CMK (cell line): Measurements from ENCODE around the gene DSG1.
"Not testable (repeated sequence)": the region's sequence is repeated elsewhere in the genome, so short reads cannot be mapped to it uniquely, and the experiment has no call there.

Source experiments
- DNase-seq: peaks from one replicate; pipeline ENCODE4 v3.0.0-alpha.2; 2010; ENCODE audit warnings: low read depth

The DSG1 gene

DNA sequence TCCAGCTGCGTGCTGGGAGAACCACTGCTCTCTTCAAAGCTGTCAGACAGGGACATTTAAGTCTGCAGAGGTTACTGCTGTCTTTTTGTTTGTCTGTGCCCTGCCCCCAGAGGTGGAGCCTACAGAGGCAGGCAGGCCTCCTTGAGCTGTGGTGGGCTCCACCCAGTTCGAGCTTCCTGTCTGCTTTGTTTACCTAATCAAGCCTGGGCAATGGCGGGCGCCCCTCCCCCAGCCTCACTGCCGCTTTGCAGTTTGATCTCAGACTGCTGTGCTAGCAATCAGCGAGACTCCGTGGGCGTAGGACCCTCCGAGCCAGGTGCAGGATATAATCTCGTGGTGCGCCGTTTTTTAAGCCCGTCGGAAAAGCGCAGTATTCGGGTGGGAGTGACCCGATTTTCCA, 35.4 kb downstream of the DSG1 start:
- DNase-seq, result not testable (repeated sequence)

DNA sequence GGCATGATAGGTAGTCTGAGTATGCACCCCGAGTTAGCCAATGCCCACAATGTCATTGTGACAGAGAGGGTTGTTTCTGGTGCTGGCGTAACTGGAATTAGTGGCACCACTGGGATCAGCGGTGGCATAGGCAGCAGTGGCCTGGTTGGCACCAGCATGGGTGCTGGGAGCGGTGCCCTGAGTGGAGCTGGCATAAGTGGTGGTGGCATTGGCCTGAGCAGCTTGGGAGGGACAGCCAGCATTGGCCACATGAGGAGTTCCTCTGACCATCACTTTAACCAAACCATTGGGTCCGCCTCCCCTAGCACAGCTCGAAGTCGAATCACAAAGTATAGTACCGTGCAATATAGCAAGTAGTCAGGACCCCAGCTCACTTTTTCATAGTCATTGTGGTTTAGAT, 37.0 kb downstream of the DSG1 start:
- DNase-seq, result no peak

DNA sequence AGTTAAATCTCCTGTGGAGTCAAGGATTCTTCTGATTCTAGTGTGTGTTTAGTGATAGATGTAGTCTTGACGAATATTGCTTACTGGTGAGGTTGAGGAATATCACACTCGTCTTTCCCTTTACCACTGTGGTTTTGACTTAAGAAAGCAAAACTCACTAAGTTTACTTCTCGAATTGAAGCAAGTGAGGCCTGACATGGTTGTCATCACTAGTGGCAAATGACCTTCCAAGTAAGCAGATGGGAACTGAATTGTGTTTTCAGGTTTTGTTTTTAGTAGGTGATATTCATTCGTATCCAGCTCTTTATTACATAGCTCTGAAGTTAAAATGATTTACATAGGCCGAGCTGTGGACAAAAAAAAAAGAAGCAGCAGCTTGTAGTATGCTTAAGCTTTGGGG, 38.1 kb downstream of the DSG1 start:
- no peak for DNase-seq

DNA sequence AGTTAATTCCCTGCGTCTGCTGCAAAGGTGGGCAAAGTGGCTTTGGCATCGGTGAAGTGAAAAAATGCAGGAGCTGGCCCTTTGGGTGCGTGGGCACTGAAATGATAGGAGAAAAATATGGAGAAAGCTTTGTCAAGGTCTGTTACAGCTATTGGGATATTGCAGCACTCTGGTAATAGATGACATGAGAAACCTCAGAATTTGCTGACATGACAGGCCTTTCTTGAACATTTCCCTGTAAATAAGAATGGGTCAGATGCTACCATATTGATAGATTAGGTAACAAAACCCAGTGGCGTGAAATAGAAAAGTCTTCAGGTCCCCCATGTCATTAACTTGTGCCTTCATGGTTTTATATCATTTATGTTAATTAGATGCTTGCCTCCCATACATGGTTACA, 46.2 kb downstream of the DSG1 start:
- DNase-seq, result no peak

DNA sequence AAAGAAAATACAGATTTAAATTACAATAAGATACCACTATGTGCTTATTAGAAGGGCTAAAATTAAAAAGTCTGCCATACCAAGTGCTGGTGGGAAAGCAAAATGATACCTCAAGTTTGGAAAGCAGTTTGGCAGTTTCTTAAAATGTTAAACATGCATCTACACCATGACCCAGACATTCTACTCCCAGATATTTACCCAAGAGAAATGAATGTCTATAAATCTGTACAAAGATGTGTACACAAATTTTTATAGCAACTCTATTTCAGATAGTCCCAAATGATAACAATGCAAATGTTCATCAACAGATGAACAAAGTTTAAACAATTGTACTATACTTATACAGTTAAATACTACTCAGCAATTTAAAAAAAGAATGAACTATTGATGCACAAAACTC, 51.5 kb downstream of the DSG1 start:
- no peak for DNase-seq

DNA sequence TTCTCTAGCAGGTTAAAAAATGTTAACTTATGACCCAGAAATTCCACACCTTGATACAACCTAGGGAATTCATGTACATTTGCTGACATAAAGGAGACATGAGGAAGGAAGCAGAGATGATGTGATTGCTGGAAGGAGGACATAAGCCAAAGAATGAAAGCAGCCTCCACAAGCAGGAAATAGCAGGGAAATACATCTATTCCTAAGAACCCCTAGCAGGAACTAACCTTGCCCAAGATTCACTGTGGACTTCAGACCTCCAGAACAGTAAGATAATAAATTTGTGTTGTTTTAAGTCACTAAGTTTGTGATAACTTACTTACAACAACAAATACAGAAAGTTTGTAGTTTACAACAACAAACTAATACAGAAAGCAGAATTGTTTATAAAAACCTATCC, 54.0 kb downstream of the DSG1 start:
- no peak for DNase-seq

DNA sequence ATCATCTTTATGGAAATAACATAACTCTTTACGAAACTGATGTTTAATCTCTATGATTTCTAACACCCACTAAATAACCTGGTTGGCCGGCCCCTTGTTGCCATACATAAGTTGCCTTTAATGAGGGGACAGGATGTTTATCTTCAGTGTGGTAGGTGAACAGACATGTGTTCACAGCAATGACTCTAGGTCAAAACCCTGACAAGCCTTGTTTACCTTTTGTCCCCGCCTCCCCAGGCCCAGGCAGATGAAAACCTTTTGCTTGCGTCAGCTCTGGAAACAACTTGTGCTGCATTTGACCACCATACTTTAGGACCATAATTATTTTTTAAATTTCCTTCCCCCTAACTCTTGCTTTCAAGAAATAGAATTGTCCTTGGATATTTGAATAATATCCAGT, 55.7 kb downstream of the DSG1 start:
- DNase-seq, result no peak

DNA sequence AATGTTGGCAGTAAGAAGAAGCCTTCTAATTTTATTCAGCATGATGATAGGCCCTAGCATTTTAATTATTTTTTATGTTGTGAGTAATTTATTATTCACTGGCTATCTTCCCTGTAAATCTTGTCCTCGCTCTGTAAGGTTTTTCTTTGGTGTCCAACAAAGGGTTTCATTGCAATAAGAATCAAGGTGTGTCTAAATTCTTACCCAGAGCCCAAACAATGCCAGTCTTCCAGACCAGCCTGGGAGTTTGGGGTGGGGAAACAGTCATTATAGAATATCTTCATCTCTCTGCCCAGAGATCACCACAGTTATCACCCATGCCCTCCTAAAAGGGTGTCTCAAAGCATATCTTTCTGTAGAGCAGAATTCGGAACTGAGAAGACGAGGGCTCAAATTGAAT, 58.5 kb downstream of the DSG1 start, which contains the start of gene DSG4:
DSG4 (plus strand) TSS at position 301 of the 400 bp plus-strand sequence. CDS start 135 bp downstream, outside the sequence.
- no peak for DNase-seq

DNA sequence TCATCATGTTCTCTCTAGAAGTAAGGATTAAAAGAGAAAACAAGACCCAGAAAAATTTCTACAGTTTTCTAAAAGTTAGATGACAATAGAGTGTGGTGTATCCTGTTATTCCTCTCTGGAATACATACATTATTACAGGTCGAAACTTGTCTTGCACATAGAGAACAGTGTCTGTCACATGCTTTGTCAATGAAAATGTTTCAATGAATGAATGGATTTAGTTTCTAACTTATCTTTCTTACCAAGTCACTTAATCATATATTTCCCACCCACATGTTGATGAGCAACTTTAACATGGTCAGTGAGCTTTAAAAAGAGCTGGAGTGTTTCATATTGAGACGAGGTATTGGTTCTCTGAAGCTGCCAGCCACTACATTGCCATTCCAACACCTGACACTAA, 63.0 kb downstream of the DSG1 start:
- DNase-seq, result no peak

DNA sequence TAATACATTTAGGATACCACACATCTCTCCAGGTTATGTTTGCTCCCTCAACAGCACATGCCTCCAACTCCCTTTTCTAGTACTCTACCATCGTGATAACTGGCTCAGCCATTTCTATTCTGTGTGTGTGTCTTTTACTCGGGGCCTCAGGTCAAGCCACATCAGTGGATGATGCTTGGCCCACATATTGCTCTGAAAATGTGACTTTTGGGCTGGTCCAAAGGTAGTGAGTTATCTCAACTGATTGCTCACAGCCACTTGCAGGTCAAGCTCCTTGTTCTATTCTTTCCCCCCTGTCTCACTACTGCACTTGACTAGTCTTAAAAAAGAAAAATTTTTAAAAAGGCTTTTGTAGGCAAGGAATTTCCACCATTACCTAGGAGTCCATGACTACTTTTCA, 64.1 kb downstream of the DSG1 start:
- no peak for DNase-seq

DNA sequence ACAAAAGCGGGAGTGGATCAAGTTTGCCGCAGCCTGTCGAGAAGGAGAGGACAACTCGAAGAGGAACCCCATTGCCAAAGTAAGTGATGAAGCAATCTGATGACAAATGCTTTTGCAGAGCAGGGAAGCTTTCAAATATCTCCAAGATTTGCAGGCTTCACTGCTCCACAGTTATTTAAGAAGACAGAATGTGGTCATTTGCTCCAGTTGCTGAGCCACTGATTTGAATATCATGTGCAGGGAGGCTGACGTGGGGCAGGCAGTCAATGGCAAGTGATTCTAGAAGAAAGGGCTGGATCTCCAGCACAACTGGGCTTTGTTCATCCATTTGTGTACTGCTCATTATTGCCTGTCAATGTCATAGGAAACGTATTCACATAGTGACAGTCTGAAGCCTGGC, 68.8 kb downstream of the DSG1 start:
- DNase-seq, result no peak

DNA sequence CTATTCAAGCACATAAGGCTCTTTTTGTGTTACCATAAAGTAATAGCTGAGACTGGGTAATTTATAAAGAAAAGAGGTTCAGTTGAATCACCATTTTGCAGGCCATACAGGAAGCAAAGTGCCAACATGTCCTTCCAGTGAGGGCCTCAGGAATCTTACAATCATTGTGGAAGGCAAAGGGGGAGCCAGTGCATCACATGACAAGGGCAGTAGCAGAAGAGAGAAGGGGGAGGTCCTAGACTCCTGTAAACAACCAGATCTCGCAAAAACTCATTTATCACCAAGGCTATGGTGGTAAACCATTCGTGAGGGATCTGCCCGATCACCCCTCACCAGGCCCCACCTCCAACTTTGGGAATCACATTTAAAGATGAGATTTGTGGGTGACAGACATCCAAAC, 75.3 kb downstream of the DSG1 start:
- DNase-seq, result no peak

DNA sequence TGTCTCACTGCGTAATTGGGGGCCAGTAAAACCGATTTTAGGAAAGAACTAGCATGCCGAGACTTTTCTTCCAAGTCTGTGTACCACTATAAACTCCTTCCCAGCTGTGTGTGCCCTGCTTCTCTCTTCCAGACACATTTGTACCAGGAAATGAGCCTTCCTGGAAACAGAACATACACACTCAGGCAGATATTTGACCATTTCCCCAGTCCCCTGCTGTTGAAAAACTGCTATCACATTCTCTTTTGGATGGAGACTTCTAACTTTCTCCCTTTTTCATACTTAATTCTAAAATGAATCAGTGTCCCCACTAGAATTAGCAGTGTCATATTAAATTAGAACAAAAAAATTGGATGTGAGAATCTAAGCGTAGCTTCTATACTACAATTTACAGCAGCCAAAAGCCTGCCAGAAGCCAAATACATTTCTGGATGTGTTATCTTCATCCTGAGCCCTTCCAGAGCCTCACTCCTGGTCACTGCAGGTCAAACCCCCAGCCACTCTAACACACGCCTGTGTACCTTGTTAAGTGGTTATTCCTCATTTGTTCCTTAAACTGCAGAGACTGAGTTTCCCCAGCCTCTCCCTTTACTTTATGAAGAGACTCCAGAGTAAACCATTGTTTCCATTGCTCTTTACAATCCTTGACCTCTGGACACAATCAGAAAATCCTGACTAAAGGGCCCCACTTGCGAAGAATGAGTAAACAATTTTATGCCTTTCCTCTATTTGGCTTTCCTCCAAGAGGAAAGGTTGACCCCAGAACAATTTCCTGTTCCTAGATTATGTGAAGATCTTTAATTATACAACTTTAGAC, 79.0 kb downstream of the DSG1 start:
- no peak for DNase-seq

DNA sequence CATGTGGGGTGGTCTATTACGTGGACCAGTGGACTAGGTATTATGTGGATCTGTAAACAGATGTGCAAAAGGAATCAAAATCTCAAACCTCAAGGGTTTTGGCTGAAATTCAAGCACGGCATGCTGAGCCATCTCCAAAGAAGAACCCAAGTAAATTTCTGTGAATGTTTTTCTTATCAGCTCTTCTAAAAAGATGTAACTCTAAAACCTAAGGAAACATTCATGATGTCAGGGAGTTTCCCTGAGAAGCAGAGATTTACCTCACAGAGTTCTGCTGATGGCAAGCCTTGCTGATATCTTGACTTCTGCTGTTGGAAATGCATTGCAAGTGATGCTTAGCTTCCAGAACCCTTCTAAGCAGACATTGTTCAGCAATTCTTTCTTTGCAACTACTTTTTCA, 80.2 kb downstream of the DSG1 start:
- DNase-seq, result no peak

DNA sequence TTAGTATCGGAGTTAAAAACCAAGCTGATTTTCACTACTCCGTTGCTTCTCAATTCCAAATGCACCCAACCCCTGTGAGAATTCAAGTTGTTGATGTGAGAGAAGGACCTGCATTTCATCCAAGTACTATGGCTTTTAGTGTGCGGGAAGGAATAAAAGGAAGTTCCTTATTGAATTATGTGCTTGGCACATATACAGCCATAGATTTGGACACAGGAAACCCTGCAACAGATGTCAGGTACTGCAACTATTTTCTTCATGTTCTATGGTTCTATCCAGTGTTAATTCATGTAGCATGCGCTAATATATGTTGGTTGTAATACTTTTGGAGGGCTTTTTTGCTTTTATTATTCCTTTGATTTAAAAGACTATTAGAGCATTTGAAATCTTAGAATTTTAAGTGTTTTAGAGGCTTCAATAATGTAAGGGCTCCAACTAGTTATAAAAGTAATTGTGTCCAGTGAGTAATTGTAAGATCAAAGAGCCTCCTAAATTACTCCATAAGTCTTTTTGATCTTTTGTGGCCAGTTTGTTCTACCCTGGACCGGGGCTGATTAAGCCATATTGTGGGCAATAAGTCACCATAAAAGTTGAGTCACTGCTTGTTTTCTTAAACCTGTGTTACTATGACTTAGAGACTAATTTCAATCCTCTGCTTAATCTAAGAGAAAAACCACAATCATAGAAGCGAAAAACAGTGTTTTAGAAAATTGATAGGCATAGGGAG, 81.5 kb downstream of the DSG1 start:
- DNase-seq, result no peak

DNA sequence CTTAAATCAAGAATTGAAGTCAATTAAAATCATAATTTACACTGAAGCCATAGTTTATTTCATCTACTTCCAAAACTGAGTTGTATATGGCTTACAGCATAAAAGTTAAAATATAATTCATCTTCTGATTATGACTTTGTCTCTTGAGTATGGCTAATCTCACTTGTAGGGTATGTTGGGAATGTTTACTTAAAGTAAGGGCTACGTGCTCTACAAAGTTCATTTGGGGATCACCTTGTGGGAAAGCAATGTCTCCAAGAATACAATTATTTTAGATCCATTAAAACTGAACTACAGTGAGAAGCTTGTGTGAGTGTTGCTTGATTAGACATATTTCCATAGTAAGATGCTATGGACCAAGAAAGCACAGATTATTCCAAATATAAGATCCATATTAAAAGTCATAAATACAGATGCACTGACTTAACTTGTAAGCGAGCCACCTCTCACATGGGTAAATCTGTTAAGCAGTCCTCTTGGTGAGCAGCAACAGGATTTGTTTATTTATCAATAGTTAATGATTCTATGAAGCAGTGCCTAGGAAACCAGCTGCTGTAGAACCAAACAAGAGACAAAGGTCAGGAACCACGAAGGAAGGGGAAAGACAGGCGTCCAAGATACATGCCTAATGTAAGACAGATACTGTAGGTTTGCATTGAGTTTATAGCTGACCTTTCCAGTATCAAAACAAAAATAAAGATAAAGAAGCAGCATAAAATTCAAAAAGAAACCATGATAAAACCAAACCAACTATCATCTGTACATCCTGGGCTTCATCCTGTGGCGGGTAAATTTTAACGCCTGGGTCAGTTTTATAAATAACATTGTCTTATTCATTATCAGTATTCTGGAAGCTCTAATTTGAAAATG, 83.4 kb downstream of the DSG1 start:
- DNase-seq, result no peak

DNA sequence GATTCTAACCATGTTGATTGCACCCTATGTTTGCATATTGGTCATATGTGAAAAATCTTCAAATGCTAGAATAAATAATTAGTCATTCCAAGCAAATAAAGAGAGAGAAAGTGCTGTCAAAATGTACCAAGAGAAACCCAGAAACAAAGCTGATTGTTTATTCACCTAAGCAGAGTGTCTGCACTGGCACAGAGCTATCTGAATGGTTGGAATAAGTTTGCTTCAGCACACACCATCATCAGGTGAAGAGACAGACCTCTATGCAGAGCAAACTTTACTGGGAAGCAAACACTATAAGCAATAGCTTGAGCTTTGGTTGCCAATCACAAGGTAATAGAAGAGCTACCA, 84.0 kb downstream of the DSG1 start:
- DNase-seq, result no peak

DNA sequence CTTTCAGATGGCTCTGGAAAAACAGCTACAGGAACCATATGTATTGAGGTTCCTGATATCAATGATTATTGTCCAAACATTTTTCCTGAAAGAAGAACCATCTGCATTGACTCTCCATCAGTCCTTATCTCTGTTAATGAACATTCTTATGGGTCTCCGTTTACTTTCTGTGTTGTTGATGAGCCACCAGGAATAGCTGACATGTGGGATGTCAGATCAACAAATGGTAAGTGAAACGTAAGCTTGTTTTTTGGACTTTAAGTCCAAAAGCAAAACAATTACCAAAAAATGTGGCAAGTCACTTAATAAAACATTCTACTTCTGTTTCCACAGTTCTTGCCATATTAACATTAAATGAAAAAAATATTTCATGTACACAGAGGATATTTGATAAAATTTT, 85.4 kb downstream of the DSG1 start:
- DNase-seq, result no peak
